Kidney (tissue), 14 donors: ENCODE results near the gene ATF7IP. TPM values are rescaled to one million over a fixed set of nuclear protein-coding genes. Genes with fewer than 3 reads are reported as not detected.

ENCODE experiments used
- DNase-seq, 5 donors: peaks; one replicate each; pipeline ENCODE4 v3.0.0-alpha.2; 2013 to 2020
- FAIRE-seq: peaks from 2 replicates; lab custom pipeline; 2012; peaks lifted over from hg19 to GRCh38; lab: Jason Lieb, UNC
- H3K27ac ChIP-seq, 2 donors: one replicate each; pipeline ENCODE4 v1.7.0; 2013; ENCODE audit warnings: low read depth in 2 of 2, low read length in 2 of 2, inconsistent platforms in 1 of 2
- H3K27me3 ChIP-seq: one replicate; pipeline ENCODE4 v1.7.1; 2013; ENCODE audit warnings: low read length, inconsistent platforms; ENCODE audit not compliant: control insufficient read depth, insufficient read depth
- H3K36me3 ChIP-seq, 3 donors: one replicate each; pipeline versions ENCODE4 v1.7.0 to v1.7.1; 2013; ENCODE audit warnings: low read length in 3 of 3, control low read depth in 1 of 3, inconsistent platforms in 1 of 3; ENCODE audit not compliant: insufficient read depth in 3 of 3, control insufficient read depth in 2 of 3
- H3K4me1 ChIP-seq, 3 donors: one replicate each; pipeline versions ENCODE4 v1.7.0 to v1.7.1; 2013; ENCODE audit warnings: low read length in 3 of 3, inconsistent platforms in 1 of 3, low read depth in 1 of 3; ENCODE audit not compliant: control insufficient read depth in 2 of 3, insufficient read depth in 2 of 3
- H3K4me3 ChIP-seq, 3 donors: one replicate each; pipeline versions ENCODE4 v1.7.0 to v1.8.1; 2013; ENCODE audit warnings: low read length in 3 of 3, control low read depth in 1 of 3, inconsistent platforms in 1 of 3
- H3K9ac ChIP-seq, 3 donors: one replicate each; pipeline versions ENCODE4 v1.7.0 to v1.7.1; 2013; ENCODE audit warnings: low read length in 3 of 3, control low read depth in 1 of 3, inconsistent platforms in 1 of 3
- H3K9me3 ChIP-seq, 3 donors: one replicate each; pipeline versions ENCODE4 v1.7.0 to v1.7.1; 2013; ENCODE audit warnings: low read length in 3 of 3, control low read depth in 1 of 3, inconsistent platforms in 1 of 3; ENCODE audit not compliant: control insufficient read depth in 2 of 3, insufficient read depth in 1 of 3
- intact Hi-C: fragments of 100-400 bp; cut with DNase I; formaldehyde crosslinking; loops from one replicate; pipeline ENCODE4 v1.11.1; 2022
- polyA plus RNA-seq: library from polyadenylated mRNA; stranded (reverse); fragments of 350-450 nt; fragmentation: Illumina TruSeq; extraction: RNeasy Lipid Tissue Mini Kit (QIAGEN cat#74804); gene quantifications from one replicate; pipeline ENCODE4 v1.2.3, GENCODE V29; 2014; ENCODE audit warnings: low read depth, low replicate concordance; ENCODE audit not compliant: insufficient read depth
- total RNA-seq: library from RNA; stranded (reverse); fragmentation: NEBNext Ultra II Directional; extraction: Animal tissue kit (Norgen Biotek cat#: 25700); gene quantifications from one replicate; pipeline ENCODE4 v1.2.1, GENCODE V29; 2021
- TF ChIP-seq, protein P1 (sequence below): IDR thresholded peaks from 3 replicates; pipeline ENCODE4 v1.5.1; 2012; ENCODE audit warnings: mild to moderate bottlenecking, moderate library complexity, borderline replicate concordance; ENCODE audit not compliant: insufficient read depth; ENCODE audit errors: extremely low read depth
- donor health status: control.
- donor health status: control.
- donor health status: control.
- donor health status: control.
- donor health status: control.
- donor health status: DM: yes; HTN: yes; CAD: no.
- donor health status: Normal renal cell carcinoma (clear cell type).

ATF7IP gene
- total and polyA plus RNA-seq, 2 donors from 2014 or later = 6.3 to 97.1 TPM

GRCh38 chr12:14505626-14506596 is 140.4 kb downstream of the ATF7IP start:
- no peaks in the 10 kb centered on the region for H3K27me3 ChIP-seq
- H3K4me1 ChIP-seq = no peaks in the 10 kb centered on the region
- intact Hi-C loops = no loop called here
- FAIRE-seq (no peak), DNase-seq (no peak)
- peaks cover 2 to 8% (median 8%) of the 10 kb centered on the region in 3 donors for H3K36me3 ChIP-seq
- TF ChIP-seq, protein P1, sequence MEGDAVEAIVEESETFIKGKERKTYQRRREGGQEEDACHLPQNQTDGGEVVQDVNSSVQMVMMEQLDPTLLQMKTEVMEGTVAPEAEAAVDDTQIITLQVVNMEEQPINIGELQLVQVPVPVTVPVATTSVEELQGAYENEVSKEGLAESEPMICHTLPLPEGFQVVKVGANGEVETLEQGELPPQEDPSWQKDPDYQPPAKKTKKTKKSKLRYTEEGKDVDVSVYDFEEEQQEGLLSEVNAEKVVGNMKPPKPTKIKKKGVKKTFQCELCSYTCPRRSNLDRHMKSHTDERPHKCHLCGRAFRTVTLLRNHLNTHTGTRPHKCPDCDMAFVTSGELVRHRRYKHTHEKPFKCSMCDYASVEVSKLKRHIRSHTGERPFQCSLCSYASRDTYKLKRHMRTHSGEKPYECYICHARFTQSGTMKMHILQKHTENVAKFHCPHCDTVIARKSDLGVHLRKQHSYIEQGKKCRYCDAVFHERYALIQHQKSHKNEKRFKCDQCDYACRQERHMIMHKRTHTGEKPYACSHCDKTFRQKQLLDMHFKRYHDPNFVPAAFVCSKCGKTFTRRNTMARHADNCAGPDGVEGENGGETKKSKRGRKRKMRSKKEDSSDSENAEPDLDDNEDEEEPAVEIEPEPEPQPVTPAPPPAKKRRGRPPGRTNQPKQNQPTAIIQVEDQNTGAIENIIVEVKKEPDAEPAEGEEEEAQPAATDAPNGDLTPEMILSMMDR = no peak
- H3K27ac ChIP-seq = no peak overlapping the region
- no peak overlapping the region for H3K4me3 ChIP-seq
- H3K9me3 ChIP-seq = no peaks in the 10 kb centered on the region
- no peak overlapping the region for H3K9ac ChIP-seq

DNA sequence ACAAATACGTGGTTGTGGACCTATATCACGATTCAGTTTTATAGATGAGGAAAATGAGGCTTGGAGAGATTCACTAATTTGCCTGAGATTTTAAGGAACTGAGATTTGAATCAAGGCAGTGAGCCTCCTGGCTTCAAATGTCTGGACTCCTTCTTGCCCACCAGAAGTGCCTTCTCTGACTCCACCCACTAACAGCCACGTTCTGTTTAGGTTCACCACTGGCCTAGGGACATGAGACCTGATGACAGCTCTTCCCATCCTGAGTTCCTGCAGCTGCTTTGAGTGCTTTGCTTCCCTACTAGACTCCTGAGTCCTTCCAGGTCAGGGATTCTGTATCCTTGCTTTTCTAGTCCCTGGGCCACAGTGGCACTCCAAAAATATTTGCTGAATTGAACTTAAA is 145.1 kb downstream of the ATF7IP start:
- FAIRE-seq = no peak
- intact Hi-C loops = no loop called here

DNA sequence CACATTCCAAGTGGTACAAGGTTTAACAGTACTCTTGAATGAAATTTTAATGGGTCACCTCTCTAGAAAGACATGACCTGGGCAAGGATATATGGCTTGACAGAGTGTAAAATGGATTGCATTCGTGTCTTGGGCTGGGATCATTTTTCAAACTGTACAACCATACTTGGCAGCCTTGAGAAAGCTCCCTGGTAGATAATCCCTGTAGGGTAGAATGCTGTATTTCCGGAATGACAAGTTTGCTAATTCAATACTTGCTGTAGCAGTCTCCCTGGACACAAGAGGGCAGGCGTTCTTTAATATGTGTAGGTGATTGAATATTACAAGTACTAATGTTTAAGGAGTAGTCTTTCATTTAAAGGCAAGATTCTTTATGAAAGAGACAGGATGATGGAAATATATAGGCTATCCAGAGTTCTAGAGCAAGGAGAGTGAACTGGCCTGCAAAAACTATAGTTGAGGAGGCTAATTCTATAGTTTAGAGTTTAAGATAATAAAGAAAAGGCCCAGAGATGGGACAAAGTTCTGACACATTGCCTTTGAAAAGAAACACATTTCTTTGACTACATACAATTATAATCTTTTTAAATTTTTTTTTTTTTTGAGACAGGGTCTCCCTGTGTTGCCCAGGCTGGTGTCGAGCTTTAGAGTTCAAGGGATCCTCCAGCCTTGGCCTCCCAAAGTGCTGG is 148.8 kb downstream of the ATF7IP start:
- peaks cover 0 to 3% (median 0%) of the 10 kb centered on the region in 3 donors for H3K36me3 ChIP-seq
- H3K9ac ChIP-seq = no peak overlapping the region
- H3K27me3 ChIP-seq = no peaks in the 10 kb centered on the region
- no peak overlapping the region for H3K27ac ChIP-seq
- H3K4me1 ChIP-seq = no peaks in the 10 kb centered on the region
- intact Hi-C loops = no loop called here
- FAIRE-seq (peak; percentile 86), DNase-seq (peak in 3 of 5 donors; percentile 54 to 93 (median 90))
- TF ChIP-seq, protein P1 = peak; percentile 62
- no peaks in the 10 kb centered on the region for H3K9me3 ChIP-seq
- no peak overlapping the region for H3K4me3 ChIP-seq

More for the DNA sequence above, 145.1 kb downstream of the ATF7IP start:
- DNase-seq = no peak
- Histone ChIP-seq H3K4me1 (no peaks in the 10 kb centered on the region), H3K9ac (no peak overlapping the region), H3K9me3 (no peaks in the 10 kb centered on the region), H3K27ac (no peak overlapping the region), H3K27me3 (no peaks in the 10 kb centered on the region), H3K4me3 (no peak overlapping the region), H3K36me3 (peaks cover 0 to 5% (median 2%) of the 10 kb centered on the region in 3 donors)
- TF ChIP-seq, protein P1 = no peak
